ENCODE results near the gene C4orf50. TPM values are rescaled to one million over a fixed set of nuclear protein-coding genes. Genes with fewer than 3 reads are reported as not detected.
A peak's percentile ranks its signal among the peaks of the same experiment; 100 is the strongest.

The C4orf50 gene
- total RNA-seq, 1 experiment from 2014 or later = 0.17 TPM

DNA sequence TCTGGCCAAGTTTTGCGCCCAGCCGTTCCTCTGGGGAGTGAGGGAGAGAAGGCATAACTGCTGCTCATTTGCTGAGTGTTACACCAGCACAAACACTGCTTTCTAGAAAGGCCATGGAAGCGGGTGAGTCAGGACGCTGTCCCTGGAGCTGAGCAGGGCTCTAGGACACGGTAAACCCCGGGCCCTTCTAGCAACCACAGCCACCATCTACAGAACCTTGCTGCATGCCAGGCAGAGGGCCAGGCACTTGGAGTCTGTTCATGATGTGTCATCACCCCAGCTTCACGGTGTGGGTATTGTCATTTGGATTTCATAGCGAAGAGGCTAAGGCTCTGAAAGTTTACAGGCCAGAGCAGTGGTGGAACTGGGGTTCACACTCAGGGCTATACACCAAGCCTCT, 31.8 kb upstream of the C4orf50 start:
- Histone ChIP-seq H3K27ac (ENCODE audit: insufficient read length, low read depth, low read length) (no peak overlapping the region), H4K8ac (replicated peaks; ENCODE audit: insufficient read length, low read depth, low read length) (no peak overlapping the region), H3K4me1 (ENCODE audit: insufficient read depth, low read length) (no peaks in the 10 kb centered on the region), H3T11ph (ENCODE audit: low read length) (no peak overlapping the region), H3K4ac (ENCODE audit: low read depth, low read length) (no peak overlapping the region), H3K23me2 (ENCODE audit: insufficient read length, low read depth, low read length, poor library complexity, severe bottlenecking) (no peaks in the 10 kb centered on the region), H2BK20ac (ENCODE audit: low read depth, low read length, poor library complexity, severe bottlenecking) (no peak overlapping the region), H4K20me1 (ENCODE audit: control insufficient read depth, insufficient read depth, insufficient read length) (no peaks in the 10 kb centered on the region), H2BK5ac (ENCODE audit: insufficient read length, low read length) (no peak overlapping the region), H3K18ac (ENCODE audit: insufficient read length, low read depth, low read length) (no peak overlapping the region), H3K9ac (ENCODE audit: extremely low read depth, insufficient read length, low read length) (no peak overlapping the region), H2AFZ (ENCODE audit: low read length) (no peak overlapping the region), H3K4me2 (ENCODE audit: insufficient read depth, insufficient read length, low read length) (no peak overlapping the region), H3K9me3 (ENCODE audit: control insufficient read depth, low read depth, low read length) (no peaks in the 10 kb centered on the region), H2AK5ac (ENCODE audit: insufficient read length, low read length) (no peak overlapping the region), H2BK15ac (ENCODE audit: low read depth, low read length) (no peak overlapping the region), H4K5ac (ENCODE audit: insufficient read length, low read depth, low read length) (no peak overlapping the region), H4K91ac (ENCODE audit: insufficient read length, low read depth, low read length) (no peak overlapping the region), H3K14ac (ENCODE audit: insufficient read depth, low read length) (no peak overlapping the region), H3K79me2 (ENCODE audit: insufficient read depth, low read length) (no peaks in the 10 kb centered on the region), H2BK12ac (ENCODE audit: insufficient read length, low read depth, low read length) (no peak overlapping the region), H3K27me3 (ENCODE audit: insufficient read depth, low read length) (no peaks in the 10 kb centered on the region), H3K56ac (ENCODE audit: insufficient read length, low read depth, low read length) (no peak overlapping the region), H3K23ac (ENCODE audit: insufficient read length, low read depth, low read length) (no peak overlapping the region), H2BK120ac (ENCODE audit: low read depth, low read length, poor library complexity, severe bottlenecking) (no peak overlapping the region), H3K79me1 (ENCODE audit: insufficient read depth, low read depth, low read length, poor library complexity, severe bottlenecking) (no peaks in the 10 kb centered on the region)
- no CpG with 5 or more reads among the region's 8 CpGs for WGBS (ENCODE audit: extremely low coverage, insufficient read length, low lambda C conversion rate)
- H3K9me3 Mint-ChIP-seq = no peaks in the 10 kb centered on the region
- no peaks in the 10 kb centered on the region for H3K36me3 Mint-ChIP-seq (ENCODE audit: insufficient read depth in 1 of 3, low read depth in 3 of 3)
- no peak for DNase-seq
- H3K27me3 Mint-ChIP-seq (ENCODE audit: low read depth) = peaks cover 5% of the 10 kb centered on the region
- TF ChIP-seq, protein P1, sequence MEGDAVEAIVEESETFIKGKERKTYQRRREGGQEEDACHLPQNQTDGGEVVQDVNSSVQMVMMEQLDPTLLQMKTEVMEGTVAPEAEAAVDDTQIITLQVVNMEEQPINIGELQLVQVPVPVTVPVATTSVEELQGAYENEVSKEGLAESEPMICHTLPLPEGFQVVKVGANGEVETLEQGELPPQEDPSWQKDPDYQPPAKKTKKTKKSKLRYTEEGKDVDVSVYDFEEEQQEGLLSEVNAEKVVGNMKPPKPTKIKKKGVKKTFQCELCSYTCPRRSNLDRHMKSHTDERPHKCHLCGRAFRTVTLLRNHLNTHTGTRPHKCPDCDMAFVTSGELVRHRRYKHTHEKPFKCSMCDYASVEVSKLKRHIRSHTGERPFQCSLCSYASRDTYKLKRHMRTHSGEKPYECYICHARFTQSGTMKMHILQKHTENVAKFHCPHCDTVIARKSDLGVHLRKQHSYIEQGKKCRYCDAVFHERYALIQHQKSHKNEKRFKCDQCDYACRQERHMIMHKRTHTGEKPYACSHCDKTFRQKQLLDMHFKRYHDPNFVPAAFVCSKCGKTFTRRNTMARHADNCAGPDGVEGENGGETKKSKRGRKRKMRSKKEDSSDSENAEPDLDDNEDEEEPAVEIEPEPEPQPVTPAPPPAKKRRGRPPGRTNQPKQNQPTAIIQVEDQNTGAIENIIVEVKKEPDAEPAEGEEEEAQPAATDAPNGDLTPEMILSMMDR (conservative IDR thresholded peaks at IDR 0.05) = no peak
- H3K4me3 Mint-ChIP-seq = no peak overlapping the region
- peaks cover 9 to 17% of the 10 kb centered on the region in 2 experiments for H3K4me1 Mint-ChIP-seq
- 0 out of 7 replicates have a peak overlapping the region, but pooled peaks of 1 of the 3 experiments have one; percentile 2 for H3K27ac Mint-ChIP-seq

Measured in H9 (cell line).